BE2C (cell line): ENCODE measurements around the gene TBCK.
A peak's percentile ranks its signal among the peaks of the same experiment; 100 is the strongest.
"Not testable (repeated sequence)": the region's sequence is repeated elsewhere in the genome, so short reads cannot be mapped to it uniquely, and the experiment has no call there.

Experiments
- DNase-seq: peaks from one replicate; pipeline ENCODE4 v3.0.0-alpha.2; 2020
- H3K27me3 ChIP-seq: fragments of 250-450 bp; sonication (Bioruptor Pico); 2 replicates; pipeline ENCODE4 v1.5.1; 2020; ENCODE audit warnings: mild to moderate bottlenecking
- H3K36me3 ChIP-seq: fragments of 250-450 bp; sonication (Bioruptor Pico); 2 replicates; pipeline ENCODE4 v1.5.1; 2020; ENCODE audit warnings: mild to moderate bottlenecking
- H3K4me1 ChIP-seq: fragments of 250-450 bp; sonication (Bioruptor Pico); 2 replicates; pipeline ENCODE4 v1.5.1; 2020
- H3K4me3 ChIP-seq: 2 replicates; pipeline ENCODE4 v1.5.1; 2011; ENCODE audit warnings: low read depth, low read length
- H3K9me3 ChIP-seq: fragments of 250-450 bp; sonication (Bioruptor Pico); 2 replicates; pipeline ENCODE4 v1.5.1; 2020
- CTCF ChIP-seq: IDR thresholded peaks from 2 replicates; pipeline ENCODE4 v1.5.1; 2012; ENCODE audit warnings: mild to moderate bottlenecking, low read depth, low read length

TBCK gene

GRCh38 chr4:106329041-106329618, 13.1 kb upstream of the TBCK start:
- Histone ChIP-seq H3K4me3 (no peak overlapping the region), H3K27me3 (no peaks in the 10 kb centered on the region), H3K4me1 (no peaks in the 10 kb centered on the region), H3K9me3 (no peaks in the 10 kb centered on the region), H3K36me3 (peaks cover 62% of the 10 kb centered on the region)
- peak; percentile 72 for TF ChIP-seq CTCF
- no peak for DNase-seq

GRCh38 chr4:106325800-106326199, 9.8 kb upstream of the TBCK start:
- H3K27me3 ChIP-seq: no peaks in the 10 kb centered on the region
- H3K36me3 ChIP-seq: peaks cover 39% of the 10 kb centered on the region
- no peaks in the 10 kb centered on the region for H3K9me3 ChIP-seq
- no peaks in the 10 kb centered on the region for H3K4me1 ChIP-seq
- H3K4me3 ChIP-seq: no peak overlapping the region
- DNase-seq: no peak
- TF ChIP-seq CTCF: no peak

- no peak for TF ChIP-seq CTCF
- DNase-seq: no peak
Measured at GRCh38 chr4:106323119-106323518, 7.1 kb upstream of the TBCK start.

GRCh38 chr4:106321814-106322213, 5.8 kb upstream of the TBCK start:
- not testable (repeated sequence) for H3K27me3 ChIP-seq, H3K4me1 ChIP-seq, H3K4me3 ChIP-seq, H3K36me3 ChIP-seq, H3K9me3 ChIP-seq, DNase-seq

More at GRCh38 chr4:106323119-106323518, 7.1 kb upstream of the TBCK start:
- Histone ChIP-seq H3K27me3 (no peaks in the 10 kb centered on the region), H3K4me3 (no peak overlapping the region), H3K4me1 (no peaks in the 10 kb centered on the region), H3K9me3 (no peaks in the 10 kb centered on the region), H3K36me3 (peaks cover 21% of the 10 kb centered on the region)

GRCh38 chr4:106321168-106321567, 5.2 kb upstream of the TBCK start:
- H3K27me3 ChIP-seq, H3K9me3 ChIP-seq, H3K4me1 ChIP-seq, H3K4me3 ChIP-seq, H3K36me3 ChIP-seq, DNase-seq: not testable (repeated sequence)

- TF ChIP-seq CTCF: no peak
- no peaks in the 10 kb centered on the region for H3K27me3 ChIP-seq
Measured at GRCh38 chr4:106320235-106320634, 4.2 kb upstream of the TBCK start.

GRCh38 chr4:106318511-106318910, 2.5 kb upstream of the TBCK start:
- DNase-seq: no peak
- no peaks in the 10 kb centered on the region for H3K4me1 ChIP-seq
- no peak overlapping the region for H3K4me3 ChIP-seq
- H3K9me3 ChIP-seq: no peaks in the 10 kb centered on the region
- no peaks in the 10 kb centered on the region for H3K27me3 ChIP-seq
- H3K36me3 ChIP-seq: no peaks in the 10 kb centered on the region
- no peak for TF ChIP-seq CTCF

More at GRCh38 chr4:106320235-106320634, 4.2 kb upstream of the TBCK start:
- Histone ChIP-seq H3K4me1 (no peaks in the 10 kb centered on the region), H3K9me3 (no peaks in the 10 kb centered on the region), H3K4me3 (no peak overlapping the region), H3K36me3 (no peaks in the 10 kb centered on the region)
- DNase-seq: no peak
